Ammon's horn (tissue), 1 donor: ENCODE results near the gene TRPV6.
A peak's percentile ranks its signal among the peaks of the same experiment; 100 is the strongest.

Experiments used
- DNase-seq: peaks from one replicate; pipeline ENCODE4 v3.0.0-alpha.2; 2016; ENCODE audit warnings: low spot score

Gene TRPV6

DNA sequence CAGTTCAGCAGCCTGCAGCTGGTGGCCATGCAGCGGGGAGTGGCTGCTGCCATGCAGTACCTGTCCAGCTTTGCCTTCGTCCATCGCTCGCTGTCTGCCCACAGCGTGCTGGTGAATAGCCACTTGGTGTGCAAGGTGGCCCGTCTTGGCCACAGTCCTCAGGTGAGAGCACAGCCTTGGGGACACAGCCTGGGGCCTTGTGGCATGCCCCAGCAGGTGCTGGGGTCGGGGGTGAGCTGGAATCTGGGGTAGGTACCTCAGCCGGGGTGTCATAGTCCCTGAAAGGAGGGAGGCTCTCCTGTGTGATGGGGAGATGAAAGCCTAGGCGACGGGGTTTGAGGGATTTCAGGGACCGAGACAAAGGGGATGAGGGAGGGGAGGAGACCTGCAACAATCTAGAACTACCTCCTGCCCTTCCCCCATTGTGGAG lies 16.5 kb downstream of the TRPV6 start:
- no peak for DNase-seq

DNA sequence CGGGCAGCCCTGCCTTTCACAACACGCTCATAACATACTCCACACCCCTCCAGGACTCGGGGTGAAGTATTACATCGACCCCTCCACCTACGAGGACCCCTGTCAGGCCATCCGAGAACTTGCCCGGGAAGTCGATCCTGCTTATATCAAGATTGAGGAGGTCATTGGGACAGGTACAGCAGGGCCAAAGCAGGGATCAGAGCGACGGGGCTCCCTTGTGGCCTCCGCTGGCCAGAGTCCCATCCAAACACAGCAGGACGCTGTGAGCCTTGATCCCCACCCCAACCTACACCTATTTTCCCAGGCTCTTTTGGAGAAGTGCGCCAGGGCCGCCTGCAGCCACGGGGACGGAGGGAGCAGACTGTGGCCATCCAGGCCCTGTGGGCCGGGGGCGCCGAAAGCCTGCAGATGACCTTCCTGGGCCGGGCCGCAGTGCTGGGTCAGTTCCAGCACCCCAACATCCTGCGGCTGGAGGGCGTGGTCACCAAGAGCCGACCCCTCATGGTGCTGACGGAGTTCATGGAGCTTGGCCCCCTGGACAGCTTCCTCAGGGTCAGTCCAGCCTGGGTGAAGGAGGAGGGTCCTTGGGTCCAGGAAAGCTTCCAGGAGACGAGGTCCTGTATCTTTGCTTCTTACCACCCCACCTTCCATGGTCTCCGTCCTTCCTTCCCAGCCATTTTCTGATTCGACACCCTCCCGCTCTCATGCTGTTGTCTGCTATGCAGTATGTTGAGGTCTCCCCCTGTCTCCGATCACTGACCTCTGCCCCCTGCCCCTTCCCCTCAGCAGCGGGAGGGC lies 17.2 kb downstream of the TRPV6 start:
- DNase-seq = no peak

DNA sequence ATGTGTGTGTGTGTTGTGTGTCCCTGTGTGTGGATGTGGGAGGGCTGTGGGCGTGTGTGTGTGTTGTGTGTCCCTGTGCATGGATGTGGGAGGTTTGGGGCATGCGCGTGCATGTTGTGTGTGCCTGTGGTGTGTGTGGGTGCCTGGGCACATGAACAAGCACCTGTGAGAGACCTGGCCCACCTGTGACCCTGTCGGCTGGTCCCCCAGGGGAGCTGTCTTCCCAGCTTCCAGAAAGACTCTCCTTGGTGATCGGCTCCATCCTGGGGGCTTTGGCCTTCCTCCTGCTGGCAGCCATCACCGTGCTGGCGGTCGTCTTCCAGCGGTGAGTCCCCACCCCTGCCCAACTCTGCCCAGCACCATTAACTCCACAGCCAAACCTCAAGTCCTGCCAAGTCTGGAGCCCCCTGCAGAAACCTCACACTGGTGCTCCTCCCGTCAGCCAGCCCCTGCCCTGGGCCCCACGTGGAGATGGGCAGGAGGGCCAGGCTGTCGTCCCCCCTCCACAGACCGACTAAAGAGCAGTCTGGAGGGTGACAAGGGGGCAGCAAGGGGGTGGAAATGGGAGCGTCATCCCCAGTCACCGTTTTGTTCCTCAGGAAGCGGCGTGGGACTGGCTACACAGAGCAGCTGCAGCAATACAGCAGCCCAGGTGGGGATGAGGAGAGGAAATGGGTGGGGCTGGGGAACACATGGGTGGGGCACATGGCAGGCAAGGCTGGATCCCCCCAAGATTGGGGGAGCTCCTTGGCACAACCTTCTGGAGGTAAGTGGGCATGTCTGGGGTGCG lies 18.0 kb downstream of the TRPV6 start:
- DNase-seq = no peak

DNA sequence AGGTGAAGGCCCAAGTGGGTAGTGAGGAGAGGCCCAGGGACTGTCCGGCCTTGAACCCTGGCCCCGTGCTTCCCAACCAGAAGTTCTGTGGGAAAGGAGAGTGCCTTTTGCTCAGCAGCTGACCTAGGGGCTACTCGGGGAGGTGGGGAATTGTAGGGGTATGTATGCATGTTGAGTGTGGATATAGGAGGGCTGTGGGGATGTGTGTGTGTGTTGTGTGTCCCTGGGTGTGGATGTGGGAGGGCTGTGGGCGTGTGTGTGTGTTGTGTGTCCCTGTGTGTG lies 18.5 kb downstream of the TRPV6 start:
- DNase-seq = no peak

DNA sequence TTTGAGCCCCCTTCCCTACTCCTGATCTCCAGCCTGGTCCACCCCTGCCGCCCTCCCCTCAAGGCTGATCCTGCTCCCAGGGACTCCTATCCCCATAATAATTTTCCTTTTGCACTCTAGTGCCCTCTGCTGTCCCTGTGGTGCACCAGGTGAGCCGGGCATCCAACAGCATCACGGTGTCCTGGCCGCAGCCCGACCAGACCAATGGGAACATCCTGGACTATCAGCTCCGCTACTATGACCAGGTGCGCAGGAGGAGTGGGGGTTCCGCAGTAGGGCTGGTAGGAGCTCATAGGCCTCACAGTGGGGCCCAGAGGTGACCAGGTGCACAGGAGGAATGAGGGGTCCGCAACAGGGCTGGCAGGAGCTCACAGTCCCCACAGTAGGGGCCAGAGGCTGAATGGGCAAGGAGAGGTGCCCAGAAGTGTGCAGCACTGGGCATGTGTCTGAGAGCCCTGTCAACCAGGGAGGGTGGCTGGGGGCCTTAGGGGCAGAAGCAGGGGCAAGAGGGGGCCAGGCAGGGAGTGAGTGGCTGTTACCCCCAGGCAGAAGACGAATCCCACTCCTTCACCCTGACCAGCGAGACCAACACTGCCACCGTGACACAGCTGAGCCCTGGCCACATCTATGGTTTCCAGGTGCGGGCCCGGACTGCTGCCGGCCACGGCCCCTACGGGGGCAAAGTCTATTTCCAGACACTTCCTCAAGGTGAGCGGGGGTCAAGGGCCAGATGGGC lies 19.0 kb downstream of the TRPV6 start:
- peak; percentile 39 for DNase-seq

DNA sequence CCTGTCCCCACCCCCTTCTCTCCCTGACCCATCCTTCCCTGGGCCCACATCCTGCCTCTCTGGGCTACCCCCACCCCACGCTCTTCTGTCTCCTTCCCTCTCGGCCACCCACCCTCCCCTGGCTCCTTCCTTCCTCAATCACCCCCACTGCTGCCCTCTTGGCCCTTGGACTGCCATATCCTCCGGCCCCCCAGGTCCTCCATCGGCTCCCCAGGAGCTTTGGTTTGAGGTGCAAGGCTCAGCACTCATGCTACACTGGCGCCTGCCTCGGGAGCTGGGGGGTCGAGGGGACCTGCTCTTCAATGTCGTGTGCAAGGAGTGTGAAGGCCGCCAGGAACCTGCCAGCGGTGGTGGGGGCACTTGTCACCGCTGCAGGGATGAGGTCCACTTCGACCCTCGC lies 19.8 kb downstream of the TRPV6 start:
- no peak for DNase-seq

DNA sequence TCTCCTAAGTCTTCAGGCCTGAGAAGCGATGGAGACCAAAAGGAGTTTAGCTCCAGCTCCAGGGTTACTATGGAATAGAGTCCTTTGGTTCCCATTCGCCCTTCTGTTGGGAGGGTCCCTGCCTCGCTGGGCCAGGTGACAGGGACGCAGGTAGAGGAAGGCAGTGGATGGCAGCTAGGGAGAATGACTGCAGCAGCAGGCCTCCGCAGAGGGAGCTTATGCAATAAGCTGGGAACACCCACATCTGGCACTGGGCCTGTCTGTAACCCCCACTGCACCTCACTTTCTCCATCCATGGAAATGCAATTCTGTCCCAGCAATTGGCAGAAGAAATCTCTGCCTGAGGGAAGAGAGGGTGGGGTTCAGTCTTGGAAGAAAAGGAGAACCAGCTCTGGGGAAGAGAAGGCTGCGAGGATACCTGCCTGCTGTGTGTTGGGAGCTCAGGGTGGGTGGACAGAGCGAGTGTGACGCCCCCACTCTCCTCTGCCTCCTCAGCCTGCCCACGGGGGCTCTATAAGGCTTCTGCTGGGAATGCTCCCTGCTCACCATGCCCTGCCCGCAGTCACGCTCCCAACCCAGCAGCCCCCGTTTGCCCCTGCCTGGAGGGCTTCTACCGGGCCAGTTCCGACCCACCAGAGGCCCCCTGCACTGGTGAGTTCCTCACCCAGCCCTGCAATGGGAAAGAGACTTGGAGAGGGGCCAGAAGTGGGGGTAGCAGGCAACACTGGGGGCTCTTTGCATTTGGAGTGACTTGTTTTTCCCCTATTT lies 20.4 kb downstream of the TRPV6 start:
- no peak for DNase-seq

DNA sequence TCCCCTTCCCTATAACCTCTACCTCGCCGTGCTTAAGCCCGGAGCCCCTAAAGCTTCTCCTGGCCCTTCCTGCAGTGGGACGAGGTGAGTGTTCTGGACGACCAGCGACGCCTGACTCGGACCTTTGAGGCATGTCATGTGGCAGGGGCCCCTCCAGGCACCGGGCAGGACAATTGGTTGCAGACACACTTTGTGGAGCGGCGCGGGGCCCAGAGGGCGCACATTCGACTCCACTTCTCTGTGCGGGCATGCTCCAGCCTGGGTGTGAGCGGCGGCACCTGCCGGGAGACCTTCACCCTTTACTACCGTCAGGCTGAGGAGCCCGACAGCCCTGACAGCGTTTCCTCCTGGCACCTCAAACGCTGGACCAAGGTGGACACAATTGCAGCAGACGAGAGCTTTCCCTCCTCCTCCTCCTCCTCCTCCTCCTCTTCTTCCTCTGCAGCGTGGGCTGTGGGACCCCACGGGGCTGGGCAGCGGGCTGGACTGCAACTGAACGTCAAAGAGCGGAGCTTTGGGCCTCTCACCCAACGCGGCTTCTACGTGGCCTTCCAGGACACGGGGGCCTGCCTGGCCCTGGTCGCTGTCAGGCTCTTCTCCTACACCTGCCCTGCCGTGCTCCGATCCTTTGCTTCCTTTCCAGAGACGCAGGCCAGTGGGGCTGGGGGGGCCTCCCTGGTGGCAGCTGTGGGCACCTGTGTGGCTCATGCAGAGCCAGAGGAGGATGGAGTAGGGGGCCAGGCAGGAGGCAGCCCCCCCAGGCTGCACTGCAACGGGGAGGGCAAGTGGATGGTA lies 21.5 kb downstream of the TRPV6 start:
- no peak for DNase-seq

DNA sequence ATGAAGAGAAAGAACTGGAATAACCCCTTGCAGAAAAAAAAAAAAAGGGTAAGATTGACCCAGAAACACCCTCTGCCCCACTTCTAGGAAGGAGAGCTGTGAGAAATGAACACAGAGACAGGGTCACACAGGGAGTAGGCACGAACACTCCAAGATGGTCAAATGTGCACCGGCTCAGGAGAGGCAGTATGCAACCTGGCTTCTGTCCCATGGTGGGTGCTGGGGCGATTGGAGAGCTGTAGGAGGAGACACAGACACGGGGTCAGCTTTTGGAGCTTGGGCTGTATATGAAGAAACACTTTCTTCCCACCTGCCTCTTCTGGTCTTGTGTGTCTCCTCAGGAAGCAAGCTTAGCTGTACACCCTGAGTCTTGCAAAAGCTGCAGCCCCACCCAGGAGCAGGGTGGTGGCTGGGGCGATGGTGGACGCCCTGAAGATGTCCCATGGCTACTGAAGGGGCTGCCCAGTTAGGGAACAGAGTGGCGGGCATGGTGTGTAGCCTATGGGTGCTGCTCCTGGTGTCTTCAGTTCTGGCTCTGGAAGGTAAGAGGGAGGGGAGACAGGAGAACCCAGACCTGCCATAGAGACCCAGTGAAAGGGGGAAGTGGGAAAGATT lies 22.7 kb downstream of the TRPV6 start:
- DNase-seq = no peak

DNA sequence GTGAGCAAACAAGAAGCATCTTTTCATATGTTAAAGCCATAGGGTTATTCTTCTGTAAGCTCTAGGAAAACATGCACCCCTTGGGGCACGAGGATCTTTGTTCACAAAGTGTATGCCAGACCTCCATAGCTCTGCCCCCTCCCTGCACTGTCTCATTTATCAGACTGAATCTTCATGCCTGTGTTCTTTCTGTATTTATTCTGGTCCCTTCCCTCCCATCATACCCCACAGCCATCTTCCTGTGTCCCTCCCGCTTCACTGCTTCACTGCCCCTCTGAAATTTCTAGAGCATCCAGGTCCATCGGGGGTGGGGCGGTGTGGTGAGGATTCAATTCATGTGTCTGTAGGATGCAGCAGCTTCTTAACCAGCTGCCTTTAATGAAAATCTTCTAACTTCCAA lies 23.2 kb downstream of the TRPV6 start:
- no peak for DNase-seq

DNA sequence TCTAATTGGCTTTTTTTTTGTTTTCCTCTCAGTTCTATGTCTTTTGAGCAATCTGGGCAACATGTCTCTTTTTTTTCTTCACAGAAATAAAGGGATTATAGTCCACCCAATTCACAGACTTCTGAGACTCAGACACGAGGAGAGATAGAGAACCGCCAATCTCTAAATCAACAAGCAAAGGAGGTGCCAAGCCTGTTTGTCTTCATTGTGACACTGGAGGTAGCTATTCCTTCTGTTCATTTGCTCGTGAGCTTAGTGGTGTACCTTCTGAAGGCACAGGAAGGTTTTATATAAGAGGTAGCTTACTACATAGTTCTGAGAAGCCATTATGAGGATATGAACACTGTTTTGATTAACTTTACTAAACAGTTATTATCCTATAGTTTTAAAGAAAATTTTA lies 24.6 kb downstream of the TRPV6 start:
- DNase-seq = no peak

DNA sequence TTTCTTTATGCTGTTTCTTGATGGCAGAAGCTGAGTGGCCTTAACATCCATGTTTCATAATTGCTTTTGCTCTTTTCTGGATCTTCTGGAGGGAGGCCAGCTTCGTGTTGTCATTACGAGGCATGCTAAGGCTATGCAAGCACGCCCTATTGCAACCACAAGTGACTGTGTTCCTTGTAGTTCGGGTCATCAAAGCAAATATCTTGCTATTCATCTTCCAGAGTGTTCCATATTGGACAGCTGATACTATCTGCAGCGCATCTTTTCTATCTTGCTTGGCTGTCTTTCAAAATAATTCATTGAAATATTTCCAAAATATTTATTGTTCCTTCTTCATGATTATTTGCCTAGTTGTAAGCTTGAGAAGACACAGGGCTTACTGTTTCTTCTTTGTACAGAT lies 25.7 kb downstream of the TRPV6 start:
- DNase-seq = no peak

DNA sequence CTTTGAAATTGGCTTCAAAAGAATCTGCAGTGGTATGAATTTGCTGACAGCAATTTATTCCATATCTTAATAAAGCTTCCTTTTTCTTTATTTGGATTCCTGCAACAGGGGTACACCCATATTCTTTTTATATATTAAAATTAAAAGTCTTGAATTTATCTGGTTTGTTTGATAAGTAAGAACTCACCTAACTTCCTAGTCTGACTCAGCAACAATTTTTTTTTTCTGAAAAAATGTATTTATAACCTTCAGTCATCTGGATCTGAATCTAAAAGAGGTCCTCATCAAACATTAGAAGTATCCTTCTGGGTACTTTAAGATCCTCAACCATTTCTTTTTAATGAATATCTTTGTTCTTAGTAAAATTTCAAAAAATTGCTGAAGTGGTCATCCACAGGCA lies 26.1 kb downstream of the TRPV6 start:
- DNase-seq = no peak

DNA sequence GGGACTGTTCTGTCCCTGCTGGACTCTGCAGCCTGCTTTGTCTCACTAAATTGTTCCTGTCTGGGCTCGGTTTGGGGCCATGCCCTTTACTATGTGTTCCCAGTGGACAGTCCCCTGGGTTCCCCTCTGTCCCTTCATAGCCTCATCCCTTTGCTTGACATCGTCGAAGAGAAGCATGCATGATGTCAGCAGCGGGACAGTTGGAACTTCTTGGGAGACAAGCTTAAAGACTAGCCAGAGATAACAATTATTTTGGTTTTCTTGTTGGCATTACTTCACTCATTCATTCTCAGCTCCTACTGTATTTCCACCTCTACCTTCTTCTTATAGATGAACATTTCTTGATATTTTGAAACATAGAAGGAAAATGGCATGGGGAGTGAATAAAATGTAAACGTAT lies 27.9 kb downstream of the TRPV6 start:
- no peak for DNase-seq

DNA sequence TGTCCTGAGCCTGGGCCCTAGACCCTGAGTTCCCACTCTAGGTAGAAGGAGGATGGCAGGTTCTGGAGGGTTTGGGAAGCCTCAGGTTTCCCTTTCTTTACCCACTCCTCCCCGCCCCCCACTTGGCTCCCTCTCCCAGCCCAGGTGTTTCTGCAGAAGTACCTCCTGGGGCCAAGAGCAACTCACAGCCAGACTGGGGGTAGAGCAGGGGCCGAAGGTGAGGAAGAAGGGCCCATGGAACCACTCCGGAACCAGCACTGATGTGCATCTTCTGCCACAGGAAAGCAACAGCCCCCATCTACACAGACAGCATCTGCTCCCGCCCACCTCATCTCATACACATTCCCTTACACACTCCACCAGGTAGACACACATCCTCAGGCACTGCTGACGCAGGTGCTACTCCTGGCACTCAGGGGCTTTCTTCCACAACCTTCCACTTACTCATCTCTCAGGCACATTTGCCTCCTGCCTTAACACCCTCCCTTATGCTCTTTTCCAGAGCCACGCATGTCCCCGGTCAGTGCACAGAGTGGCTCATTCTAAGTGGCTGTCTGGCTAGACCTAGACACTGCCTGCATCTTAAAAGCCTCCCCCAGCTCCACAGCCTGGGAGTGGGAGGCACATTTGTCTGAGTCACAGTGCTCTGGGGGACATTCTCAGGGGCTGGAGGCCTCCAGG lies 28.8 kb downstream of the TRPV6 start:
- no peak for DNase-seq

DNA sequence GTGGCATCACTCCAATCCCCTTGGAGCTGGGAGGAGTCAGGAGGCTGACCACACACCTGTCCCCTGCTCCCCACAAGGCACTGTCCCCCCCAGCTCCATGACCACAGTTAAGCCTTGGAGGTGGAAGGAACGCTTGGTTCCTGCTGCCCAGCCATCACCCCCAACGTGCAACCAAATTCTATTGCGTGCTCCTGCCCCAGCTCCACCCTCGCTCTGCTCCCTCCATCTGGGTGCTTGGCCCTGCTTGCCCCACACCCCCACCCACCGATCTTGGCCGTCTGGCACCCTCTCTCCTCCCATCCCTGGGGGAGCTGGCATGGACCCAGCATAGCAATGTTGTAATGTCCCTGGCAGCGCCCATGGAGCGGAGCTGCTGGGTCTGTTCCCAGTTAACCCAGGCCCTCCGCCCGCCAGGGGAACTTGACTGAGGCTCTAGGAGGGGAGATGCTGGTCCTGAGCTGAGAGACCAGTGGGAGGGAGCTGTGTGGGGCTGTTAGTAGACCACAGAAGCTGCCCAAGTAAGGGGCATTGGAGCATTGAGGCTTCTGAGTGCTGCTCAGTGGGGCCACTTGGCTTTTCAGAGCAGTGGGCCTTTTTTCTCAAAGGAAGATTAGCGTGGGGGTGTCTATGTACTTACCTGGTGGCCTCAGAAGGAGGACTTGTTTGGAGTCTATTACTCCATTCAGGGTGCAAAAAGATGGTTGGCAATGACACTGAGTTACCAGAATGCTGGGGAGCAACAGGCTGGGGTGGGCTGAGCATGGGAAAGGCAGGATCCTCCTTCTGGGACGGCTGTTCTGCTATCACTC lies 29.6 kb downstream of the TRPV6 start:
- no peak for DNase-seq

DNA sequence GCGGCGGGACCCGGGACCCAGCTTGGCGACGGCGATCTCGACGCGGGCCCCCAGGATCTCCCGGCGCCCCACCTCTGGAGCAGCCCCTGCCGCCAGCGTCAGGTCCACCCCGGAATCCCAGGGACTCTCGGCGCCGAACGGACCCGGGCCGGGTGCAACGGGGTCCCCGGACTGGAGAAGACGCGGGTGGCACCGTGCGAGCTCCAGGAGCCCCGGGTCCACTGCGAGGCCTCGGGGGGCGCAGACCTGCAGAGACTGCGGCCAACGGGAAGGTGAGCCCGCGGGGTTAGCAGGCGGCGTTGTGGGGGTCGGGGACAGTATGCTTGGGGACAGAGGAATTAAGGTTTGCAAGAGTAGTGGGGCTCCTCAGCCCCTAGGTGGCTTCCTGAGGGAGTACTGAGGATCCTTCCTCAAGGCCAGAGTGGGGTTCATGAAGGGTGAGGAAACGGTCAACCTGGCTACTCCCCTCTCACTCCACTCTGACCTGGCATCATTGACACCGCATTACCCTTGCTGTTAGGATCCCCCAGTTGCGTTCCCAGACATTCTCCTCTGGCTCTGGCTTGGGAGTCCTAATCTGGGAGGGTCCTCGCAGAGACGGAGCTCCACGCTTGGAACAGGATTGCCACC lies 30.3 kb downstream of the TRPV6 start:
- DNase-seq = no peak

DNA sequence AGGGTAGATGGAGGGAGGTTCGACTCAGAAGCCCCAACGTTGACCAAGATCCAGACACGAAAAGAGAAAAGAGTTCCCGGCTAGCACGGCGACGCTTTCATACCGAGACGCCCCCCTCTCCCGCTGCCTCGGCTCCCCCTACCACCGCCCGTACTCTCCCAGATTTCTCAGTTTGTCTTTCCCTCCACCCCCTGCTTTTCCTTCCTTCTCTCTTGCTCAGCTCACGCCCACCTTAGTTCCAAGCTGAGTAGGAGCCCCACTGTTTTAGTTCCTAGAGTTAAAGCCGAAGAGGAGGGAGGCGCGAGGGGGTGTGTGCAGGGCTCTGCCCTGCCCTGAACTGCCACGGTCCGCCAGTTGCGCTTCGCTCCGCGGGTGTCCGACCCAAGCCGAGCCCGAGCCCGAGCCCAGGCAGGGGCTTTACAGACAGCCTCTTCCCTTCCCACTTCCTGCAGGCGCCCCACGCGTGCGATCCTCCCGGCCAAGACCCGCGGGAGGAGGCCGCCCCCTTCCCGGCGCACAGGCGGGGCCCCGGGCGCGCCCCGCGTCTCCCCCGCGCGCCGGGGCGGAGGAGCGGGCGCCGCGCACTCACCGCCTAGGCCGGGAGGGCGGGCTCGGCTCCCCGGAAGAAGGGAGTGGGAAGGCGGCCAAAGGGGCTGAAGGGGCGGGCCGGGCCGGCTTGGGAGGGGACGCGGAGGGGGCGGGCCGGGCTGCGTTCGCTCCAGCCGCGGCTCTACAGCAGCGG lies 31.0 kb downstream of the TRPV6 start, which contains the start of gene EPHB6:
TSS of gene EPHB6 (plus strand) at position 705 of the 742 bp plus-strand sequence. CDS start 8,152 bp downstream, outside the sequence.
- peak; percentile 67 for DNase-seq
